Anterior cingulate cortex (tissue), 58 donors: ENCODE measurements around the gene HES6.

Experiments used
- DNase-seq, 58 donors: peaks; one replicate each; lab custom pipeline; 2025; lab: John Stamatoyannopoulos, UW

The HES6 gene, protein sequence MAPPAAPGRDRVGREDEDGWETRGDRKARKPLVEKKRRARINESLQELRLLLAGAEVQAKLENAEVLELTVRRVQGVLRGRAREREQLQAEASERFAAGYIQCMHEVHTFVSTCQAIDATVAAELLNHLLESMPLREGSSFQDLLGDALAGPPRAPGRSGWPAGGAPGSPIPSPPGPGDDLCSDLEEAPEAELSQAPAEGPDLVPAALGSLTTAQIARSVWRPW

DNA sequence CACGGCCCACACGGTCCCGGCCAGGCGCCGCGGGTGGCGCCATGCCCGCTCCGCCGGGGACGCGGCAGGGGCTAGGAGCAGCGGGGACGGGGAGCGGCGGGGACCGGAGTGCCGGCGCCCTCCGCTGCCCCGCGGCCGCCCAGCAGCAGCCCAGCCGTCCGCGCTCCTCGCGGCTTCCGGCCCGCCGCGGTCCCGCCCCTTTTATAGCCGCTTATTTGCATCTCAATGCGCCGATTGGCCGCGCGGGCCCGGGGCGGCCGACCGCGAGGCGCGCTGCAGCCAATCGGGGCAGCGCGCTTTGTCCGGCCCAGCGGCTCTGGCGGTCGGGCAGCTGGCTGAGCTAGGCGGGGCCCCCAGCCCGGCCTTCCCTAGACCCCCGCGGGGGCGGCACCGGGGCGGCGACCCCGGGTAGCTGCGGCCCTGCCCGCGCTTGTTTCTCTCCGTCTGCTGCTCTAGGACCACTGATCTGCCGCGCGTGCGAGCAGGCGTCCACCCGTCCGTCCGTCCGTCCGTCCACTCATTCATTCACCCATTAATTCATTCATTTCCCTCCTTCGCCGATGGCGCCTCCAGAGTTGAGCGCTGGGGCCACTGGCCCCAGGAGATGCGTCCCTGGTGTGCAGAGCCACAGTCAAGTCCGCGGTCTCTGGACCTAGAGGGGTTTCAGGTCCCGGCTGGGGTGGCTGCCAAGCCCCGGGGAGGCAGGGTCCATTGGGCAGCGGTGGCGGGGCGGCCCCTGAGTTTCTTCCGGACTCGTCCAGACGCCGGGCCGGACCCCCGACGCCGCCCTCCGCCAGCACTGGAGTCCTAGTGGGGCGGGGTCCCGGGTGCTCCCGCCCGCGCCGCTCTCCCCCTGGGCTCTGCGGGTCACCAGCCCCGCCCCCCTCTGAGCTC, at the start of gene HES6:
Gene HES6 (minus strand): TSS at position 176 of the 894 bp plus-strand sequence. CDS start 133 bp downstream, at position 43.
- peak in 54 of 58 donors; percentile 28 to 88 (median 72) for DNase-seq

GRCh38 chr2:238289574-238289973, 49.7 kb upstream of the HES6 start:
- DNase-seq: no peak

DNA sequence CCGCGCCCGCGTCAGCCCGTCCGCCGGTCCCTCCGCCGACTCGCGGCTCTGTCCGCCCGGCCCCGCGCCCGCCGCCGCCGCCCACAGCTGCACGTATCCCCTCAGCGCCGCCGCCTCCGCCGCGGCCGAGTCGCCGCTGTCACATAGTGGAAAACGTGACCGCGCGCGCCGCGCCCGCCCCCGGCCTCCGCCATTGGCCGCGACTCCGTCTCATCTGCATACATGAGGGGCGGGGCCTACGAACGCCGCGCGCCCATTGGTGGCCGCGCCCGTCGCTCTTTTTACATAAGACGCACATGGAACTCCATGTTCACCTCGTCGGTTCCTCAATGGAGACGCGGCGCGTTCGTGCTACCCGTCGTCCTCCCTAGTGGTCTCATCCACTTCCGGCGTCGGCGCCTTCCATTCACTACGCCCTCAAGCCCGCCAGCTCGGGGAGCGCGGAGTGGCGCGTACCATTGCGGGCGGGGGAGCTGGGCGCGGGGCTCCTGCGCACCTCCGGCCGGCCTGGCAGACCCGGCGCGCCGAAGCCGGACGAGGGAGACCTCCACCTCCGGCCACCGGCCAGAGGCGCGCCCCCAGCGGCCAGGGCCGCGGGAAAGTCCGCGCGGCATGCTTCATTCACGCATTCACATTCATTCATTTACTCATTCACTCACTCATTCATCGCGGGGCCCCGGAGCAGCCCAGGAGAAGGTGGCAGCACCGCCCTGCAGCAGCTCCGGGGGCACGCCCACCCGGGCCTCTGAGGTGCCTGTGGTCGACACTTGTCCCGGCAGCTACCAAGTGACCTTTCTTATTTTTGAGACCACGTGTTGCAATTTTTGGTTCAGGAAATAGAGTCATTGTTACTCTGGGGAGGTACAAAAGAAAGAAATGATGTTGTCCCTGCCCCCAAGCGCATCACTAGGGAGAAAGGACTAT, 49.1 kb upstream of the HES6 start:
- peak; percentile 62 to 99 (median 96) for DNase-seq

DNA sequence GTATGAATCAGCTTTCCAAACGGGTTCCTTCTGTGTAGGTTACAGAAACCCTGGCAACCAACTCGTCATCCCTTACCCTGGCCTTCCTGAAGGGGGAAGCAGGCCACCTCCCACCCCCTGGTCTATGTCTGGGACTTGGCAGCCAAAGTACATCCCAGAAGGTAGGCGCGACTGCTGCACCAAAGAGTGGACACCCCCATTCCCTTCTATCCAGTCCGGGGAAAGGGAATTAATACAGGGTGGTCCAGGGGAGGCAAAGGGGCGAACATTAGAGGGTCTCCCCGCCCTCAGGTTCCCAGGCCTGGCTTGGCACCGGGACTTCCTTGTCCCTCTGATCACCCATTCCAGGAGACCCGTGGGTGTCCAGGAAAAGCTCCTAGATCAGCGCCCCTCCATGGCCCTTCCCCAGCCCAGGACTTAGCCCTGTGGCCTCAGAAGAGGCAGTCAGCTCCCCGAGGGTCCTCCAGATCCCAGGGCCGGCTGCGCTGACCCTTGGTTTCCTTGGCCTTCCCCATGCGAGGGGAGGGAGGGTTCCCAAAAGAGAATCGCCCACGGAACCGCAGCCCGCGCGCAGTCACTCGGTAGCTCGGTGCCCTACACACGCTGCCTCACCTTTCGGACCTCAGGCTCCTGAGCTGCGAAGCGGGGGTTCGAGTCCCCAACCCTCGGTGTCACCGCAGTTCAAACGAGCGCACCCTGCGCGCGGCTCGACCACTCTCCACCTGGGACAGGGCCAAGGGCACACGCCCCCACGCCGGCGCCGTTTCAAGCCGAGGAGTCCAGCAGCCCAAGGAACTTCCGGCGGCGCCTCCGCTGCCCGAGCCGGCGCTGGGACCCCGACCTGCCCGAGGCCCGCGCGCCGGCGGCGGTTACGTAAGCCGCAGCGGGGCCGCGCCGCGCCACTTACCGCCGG, 48.2 kb upstream of the HES6 start, which contains the start of gene PER2:
Gene PER2 (minus strand): TSS at position 874 of the 913 bp plus-strand sequence. CDS start 10,674 bp downstream, outside the sequence.
- DNase-seq: peak in 44 of 58 donors; percentile 17 to 74 (median 44)

DNA sequence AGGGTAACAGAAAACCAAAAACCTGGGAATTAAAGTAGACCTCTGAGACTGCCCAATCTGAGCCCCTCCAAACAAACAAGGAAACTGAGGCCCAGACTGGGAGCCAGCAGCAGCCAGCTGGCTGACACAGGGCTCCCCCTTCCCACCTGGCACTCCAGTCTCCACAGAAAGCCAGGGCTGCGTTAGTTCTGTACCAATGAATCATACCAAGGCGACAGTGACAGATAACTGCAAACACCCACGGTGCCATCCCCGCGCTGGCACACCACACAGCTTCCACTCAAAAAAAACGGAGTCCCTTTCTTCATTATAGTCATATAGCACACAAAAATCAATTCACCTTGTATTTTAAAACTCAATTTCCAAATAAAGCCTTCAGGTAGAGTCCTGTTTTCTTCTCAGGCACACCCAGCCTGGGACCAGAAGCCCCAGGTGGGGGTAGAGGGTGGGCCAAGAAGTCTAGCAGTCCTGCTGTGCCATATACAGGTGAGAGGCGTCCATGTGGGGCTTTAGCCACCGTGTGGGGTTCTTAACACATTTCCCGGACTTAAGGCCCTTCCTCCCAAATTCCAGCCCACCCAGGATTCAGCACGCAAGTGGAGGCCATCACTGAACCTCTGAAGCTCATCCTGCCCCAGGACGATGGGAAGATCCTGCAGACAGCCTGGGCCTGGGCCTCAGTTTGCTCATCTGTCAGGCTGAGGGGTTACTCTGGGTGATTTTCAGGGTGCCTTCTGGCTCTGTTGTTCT, 47.3 kb upstream of the HES6 start:
- peak in 36 of 58 donors; percentile 11 to 62 (median 36) for DNase-seq

DNA sequence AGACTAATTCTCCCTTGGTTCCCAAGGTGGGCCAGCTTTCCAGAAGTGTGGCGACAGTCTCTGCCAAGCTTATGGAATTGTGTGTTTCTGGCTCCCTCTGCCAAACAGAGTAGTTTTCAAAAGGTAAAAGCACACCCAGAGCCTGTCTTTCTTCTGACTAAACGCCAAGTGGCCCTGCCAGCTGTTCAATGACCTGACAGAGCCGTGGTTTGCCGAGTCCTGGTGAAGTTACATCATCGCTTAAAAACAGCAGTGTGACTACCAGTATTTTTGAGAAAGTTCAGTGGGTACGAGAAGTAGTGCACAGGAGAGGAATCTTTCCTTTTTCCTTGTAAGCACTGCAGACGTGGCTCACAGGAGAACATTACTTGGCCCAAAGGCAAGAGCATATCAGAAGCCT, 46.7 kb upstream of the HES6 start:
- peak in 21 of 58 donors; percentile 13 to 60 (median 32) for DNase-seq

- DNase-seq: no peak
Measured at GRCh38 chr2:238286095-238286494, 46.3 kb upstream of the HES6 start.

GRCh38 chr2:238285653-238286082, 45.8 kb upstream of the HES6 start:
- peak in 30 of 58 donors; percentile 10 to 67 (median 34) for DNase-seq

DNA sequence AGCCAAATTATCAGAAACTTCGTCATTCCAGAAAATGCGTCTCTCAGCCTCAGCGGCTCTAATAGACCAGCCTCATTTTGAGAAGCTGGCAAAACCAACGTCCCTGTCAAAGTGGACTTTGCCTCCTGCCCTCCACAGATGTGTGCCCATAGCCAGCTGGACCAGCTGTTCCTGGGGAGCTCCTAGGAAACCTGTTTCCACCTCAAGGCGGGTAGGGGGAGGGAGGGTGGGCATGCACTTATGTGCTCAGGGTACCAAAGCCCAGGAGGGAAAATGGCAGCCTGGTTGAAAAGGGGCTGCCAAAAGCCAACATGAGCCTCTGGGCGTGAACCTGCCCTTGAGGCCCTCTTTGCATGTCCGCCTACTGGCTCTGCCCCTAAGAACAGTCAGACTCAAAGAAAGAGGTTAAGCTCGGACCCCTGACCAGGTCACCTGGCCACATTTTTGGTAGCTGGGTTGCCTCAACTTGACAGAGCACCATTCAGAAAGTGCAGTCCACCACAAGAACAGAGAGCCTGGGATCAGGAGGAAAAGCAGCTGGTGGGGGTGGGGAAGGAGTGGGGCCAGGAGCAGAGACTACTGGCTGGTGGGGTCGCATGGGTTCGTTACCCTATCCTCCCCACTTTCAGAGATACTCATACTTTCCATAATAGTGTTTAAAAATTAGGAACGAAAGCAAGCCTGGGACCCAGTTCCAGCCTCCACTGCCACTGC, 45.1 kb upstream of the HES6 start:
- no peak for DNase-seq

DNA sequence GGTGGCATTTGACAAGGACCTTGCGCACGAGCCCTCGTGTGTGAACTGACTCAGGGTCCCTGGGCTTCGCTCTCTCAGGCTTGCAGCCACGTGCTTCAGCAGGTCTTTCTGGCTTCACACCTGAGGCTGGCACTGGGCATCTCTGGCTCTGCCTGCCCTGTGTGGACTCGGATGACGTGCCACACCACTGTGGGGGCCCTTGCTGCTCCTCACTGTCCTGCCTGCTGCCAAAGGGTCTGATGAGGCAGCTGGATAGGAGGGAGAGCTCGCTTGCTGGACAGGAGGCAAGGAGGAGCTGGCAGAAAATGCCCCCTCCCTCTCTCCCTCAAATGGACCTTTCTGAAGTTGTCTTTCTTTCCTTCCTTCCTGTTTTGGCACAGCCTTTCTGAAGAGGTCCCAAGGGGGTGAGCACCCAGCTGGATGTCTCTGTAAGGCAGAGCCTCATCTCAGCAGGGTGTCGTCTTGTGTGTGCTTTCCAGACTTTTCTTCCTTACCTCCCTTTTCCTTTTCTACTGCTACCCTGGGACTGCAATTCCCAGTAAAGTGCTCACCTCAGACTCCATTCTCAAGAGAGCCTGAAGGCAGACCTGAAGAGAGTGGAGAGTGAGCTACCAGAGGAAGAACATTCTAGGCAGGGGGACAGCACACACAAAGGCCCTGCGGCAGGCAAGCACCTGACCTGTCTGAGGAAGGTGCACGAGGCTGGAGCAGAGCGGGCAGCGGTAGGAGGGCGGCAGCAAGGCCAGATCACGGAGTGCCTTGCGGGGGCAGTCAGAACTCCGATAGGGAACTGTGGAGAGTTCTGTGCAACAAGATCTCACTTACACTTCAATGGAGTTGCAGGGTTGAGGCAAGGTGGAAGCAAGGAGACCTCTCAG, 43.3 kb upstream of the HES6 start:
- DNase-seq: no peak

DNA sequence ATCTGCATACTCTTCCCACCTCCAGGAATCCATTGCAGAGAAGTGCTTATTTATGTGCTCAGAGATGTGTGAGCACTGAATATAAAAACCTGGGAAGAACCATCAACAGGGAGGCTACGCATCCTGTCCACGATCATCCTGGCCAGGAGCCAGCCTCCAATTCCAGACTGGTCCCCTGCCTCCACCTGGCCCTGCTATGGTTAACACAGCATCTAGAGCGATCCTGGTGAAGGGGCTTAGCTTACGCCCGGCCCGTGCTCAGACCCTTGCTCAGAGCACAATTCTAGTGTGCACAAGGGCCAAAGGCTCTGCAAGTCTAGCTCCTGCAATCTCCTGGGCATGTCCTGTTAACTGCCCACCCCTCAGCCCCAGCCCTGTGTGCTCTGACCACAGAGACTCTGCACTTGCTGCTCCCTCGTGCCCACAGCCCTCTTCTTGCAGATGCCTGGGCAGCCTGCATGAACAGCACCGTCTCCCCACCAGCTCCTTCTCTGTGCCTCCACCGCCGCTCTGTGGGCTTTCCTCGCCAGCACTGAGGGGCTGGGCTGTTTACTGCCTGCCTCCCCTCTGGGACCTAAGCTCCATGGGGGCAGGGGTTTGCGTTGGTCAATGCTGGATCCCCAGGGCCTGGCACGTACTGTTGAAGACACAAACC, 42.1 kb upstream of the HES6 start:
- DNase-seq: no peak

GRCh38 chr2:238280083-238280825, 40.4 kb upstream of the HES6 start:
- DNase-seq: no peak

DNA sequence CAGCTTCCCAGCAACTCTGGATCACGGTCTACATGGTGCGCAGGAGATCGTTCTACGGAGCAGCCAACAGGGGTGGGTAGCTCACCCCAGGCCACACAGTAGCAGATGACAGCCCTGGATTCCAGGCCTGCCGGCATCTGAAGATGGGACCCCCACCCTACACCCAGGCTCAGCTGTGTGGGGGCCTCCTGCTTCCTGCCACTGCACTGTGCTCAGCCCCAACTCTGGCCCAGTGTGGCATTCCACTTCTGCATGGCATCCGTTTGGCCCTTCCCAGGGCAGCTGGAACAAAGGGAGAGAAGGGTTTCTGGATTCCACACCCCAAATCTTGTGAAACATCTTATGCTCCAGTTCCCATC, 39.5 kb upstream of the HES6 start:
- DNase-seq: no peak

DNA sequence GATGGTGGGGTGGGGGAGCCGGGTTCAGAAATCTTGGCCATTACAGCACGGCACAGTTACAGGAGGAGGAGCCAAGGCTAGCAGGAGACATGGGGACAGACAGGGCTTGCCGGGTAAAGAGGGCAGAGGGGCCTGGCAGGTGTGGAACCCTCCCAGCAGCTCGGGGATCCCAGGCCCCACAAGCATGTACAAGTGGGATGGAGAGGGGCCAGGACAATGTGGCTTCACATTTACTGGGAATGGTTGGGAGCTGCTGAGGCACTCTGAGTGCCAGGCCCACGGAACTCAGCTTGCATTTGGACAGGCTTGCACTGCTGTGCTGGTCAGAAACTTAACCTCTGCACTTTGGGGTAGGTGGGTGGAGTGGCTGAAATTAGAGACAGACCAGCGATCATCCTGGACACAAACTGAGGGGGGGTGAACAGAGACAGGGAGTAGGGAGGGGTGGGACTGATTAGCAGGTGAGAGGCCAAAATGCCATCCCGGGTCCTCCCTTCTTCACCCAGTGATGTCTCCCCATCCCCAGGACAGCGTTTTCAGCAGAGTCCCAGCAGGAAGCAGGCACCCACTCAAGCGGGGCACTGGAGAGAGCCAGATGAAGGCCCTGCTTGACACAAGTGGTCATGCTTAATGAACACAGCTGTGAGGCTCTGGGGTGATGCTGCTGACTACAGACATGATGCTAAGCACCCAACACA, 38.9 kb upstream of the HES6 start:
- DNase-seq: no peak

GRCh38 chr2:238277695-238278094, 37.9 kb upstream of the HES6 start:
- no peak for DNase-seq
